GM21447 (cell line): ENCODE data around the gene KRTAP10-10.
"Not testable (repeated sequence)": the region's sequence is repeated elsewhere in the genome, so short reads cannot be mapped to it uniquely, and the experiment has no call there.

ENCODE experiments used
- ATAC-seq: cut with Tn5 transposase; IDR thresholded peaks from one replicate; pipeline ENCODE4 v1.9.1; 2021; ENCODE audit not compliant: unreplicated experiment

Gene KRTAP10-10, protein sequence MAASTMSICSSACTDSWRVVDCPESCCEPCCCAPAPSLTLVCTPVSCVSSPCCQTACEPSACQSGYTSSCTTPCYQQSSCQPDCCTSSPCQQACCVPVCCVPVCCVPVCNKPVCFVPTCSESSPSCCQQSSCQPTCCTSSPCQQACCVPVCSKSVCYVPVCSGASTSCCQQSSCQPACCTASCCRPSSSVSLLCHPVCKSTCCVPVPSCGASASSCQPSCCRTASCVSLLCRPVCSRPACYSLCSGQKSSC

DNA sequence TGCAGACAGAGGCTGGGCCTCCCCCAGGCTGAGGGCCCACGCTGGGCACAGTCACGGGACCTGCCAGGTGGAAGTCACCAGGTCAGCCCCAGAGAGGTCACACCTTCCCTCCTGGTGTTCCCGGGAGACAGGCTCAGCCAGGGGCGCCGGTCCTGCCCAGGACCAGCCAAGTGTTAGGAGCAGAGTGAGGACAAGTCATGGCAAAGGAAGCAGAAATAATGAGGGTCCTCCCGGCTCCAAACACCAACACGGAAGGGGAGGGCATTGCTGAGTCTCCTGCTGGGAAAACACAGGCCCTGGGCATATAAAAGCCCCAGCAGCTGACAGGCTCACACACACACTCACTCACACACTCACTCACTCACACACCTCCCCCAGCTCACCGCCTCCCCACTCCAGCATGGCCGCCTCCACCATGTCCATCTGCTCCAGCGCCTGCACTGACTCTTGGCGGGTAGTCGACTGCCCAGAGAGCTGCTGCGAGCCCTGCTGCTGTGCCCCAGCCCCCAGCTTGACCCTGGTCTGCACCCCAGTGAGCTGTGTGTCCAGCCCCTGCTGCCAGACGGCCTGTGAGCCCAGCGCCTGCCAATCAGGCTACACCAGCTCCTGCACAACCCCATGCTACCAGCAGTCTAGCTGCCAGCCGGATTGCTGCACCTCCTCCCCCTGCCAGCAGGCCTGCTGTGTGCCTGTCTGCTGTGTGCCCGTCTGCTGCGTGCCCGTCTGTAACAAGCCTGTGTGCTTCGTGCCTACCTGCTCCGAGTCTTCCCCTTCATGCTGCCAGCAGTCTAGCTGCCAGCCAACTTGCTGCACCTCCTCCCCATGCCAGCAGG, at the start of gene KRTAP10-10:
Gene KRTAP10-10, plus strand, starts transcription at position 339 of the 833 bp plus-strand sequence. Its CDS starts 62 bp downstream, at position 401.
- no peak for ATAC-seq

DNA sequence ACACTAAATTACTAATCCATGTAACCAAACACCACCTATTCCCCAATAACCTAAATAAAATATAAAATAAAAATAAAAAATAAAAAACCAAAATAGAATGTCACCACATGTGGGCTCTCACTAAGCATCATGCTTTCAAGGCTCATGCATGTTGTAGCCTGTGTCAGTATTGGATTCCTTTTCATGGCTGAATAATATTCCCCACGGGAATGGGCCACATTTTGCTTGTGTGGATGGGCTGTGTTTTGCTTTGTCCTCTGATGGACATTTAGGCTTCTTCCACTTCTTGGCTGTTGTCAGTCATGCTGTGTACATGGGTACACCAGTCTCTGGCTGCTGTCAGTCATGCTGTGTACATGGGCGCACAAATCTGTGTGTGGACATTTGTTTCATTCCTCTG, 48.1 kb upstream of the KRTAP10-10 start:
- no peak for ATAC-seq

DNA sequence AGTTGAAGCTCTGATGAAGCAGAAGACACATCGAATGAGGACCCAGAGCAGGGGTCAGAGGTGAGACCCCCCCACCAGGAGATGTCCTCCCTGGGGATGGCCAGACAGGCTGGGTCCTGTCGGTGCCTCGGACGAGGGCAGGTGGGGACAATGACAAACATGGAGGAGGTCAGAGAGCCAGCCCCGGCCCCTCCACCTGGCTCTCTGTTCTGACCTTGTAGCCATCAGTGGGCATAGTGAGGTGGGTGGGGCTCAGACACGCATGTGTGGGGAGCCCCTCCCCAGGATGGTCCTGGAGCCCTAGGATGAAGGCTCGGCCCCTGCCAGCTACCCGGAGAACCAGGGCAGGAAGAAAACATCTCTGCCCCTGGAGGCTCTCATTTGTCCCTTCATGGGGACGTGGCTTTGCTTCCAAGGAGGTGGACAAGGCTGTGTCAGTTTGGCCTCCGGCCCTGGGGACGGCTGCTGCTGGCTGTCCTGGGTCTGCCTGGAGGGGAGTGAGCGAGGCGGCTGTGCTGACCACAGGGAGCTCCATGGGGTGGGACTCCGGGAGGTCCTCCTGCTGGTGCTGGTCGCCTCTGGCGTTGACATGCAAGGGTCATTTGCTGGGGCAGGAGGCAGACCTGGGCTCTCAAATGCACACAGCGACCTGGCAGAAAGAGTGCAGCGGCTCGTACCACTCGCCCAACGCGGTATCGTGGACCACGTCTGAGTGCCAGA, 47.4 kb upstream of the KRTAP10-10 start:
- no peak for ATAC-seq

DNA sequence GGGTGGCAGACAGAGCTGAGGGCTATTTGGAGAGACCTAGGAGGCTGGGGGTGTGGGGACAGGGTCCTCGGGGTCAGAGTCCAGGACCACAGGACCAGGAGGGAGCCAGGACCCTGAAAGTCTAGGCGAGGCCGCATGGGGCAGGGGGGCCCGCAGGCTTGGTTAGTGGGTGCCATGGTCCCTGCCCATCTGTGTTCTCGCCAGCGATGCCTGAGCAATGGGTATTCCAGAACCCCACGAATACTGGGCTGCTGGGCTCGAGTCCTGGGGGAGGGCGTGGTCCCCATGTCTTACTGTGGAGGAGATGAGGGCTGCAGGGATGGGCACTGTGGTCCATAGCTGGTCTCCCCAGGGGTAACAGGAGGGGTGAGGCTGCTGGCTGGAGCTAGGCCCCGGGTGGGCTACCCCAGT, 46.8 kb upstream of the KRTAP10-10 start:
- no peak for ATAC-seq

DNA sequence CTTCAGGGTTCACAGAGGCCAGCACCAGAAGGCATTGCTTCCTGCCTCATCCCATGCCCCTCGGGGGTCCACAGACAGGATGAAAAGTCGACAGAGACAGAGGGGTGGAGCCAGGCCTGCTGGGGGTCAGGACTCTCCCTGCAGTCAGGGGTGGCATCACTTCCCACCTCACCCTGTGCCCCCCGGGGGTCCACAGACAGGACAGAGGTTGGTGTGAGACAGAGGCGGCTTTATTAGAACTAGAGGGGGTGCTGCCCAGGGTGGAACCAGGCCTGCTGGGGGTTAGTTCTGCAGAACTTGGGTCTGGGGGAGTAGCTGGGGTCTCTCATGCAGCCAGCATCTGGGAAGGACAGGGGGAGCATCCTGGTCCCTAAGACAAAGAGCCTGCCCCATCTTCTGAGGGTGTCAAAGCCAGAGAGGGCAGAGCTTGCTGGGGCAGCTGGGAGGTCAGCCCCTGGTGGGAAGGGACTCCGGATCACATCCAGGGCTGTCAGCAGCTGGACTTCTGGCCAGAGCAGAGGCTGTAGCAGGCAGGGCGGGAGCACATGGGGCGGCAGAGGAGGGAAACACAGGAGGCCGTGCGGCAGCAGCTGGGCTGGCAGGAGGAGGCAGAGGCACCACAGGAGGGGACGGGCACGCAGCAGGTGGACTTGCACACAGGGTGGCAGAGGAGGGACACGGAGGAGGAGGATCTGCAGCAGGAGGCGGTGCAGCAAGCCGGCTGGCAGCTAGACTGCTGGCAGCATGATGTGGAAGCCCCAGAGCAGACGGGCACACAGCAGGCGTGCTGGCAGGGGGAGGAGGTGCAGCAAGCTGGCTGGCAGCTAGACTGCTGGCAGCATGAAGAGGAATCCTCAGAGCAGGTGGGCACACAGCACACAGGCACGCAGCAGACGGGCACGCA, 46.0 kb upstream of the KRTAP10-10 start:
- not testable (repeated sequence) for ATAC-seq

DNA sequence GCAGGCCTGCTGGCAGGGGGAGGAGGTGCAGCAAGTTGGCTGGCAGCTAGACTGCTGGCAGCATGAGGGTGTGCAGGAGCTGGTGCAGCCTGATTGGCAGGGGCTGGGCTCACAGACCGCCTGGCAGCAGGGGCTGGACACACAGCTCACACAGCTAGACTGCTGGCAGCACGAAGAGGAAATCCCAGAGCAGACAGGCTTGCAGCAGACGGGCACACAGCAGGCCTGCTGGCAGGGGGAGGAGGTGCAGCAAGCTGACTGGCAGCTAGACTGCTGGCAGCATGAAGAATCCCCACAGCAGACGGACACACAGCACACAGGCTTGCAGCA, 45.4 kb upstream of the KRTAP10-10 start:
- ATAC-seq = not testable (repeated sequence)

DNA sequence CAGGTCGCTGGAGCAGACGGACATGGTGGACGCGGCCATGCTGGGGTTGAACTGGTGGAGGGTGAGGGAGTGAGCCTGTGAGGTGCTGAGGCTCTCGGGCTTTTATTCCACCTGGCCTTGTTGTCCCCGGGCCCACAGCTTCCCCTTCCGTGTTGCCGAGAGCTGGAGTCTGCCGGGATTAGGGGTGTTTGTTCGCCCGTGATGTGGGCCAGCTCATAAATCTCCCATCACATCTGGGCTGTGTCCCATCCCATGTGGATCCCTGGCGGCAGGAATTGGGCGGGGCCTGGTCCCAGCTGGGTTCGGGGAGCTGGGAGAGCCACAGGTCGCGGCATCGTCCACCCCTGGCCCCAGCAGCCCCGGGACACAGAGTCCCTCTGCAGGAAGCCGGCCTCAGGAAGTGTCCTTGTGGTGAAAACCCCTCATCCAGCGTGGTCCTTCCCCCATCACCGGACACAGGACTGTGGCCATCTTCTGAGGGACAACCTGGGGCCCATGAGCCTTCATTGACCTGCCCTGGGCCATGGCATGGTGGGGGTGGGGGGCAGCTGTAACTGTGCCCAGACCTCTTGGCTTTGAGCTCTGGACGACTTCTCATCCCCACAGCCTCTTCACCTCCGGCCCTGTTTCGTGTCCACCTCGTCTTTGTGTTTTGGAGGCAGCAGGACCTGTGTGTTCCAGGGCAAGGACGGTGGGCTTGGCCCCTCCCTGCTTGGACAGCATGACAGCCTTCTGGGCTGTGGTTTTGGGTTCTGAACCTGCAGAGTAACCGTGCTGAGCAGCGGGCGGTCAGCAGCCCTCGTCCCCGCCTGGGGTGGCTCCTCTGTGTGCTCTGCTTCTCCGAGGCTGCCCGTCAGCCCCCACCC, 44.5 kb upstream of the KRTAP10-10 start, which contains the start of gene KRTAP10-6:
Gene KRTAP10-6, minus strand, starts transcription at position 60 of the 866 bp plus-strand sequence. Its CDS starts 21 bp downstream, at position 39.
- no peak for ATAC-seq

DNA sequence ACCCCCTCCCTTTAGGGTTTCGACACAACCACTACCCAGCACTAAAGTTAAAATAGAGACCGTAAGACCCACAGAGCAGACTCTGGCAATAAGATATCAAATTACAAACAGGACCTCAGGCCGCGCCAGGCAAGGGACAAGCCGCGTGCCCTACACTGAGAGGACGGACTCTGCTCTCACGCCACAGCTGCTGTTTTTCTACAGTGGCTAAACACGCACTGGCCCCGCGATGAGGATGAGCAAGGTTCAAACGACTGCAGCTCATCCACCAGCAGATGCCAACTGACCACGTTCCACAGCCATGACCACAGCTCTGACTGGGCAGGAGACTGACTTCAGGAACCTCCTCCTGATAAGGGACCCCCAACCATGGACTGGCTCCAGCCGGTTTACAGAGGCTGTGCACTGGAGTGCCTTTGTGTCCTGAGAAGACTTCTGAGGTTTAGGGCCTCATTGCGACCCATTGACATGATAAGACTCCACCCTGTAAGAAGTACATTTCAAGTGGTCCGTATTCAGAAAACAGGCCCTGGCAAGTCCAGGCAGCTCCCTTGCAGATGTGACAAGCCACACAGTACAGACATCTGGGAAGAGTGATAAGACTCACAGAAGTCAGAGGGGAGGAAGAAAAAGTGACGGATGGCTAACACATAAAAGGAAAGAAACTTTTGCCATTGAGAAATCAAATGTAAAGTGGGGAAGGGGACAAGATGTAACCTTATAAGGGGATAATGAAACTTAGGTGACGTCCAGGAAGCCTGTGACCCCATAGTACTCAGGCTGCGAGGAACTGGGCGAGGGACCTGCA, 43.4 kb upstream of the KRTAP10-10 start:
- no peak for ATAC-seq

DNA sequence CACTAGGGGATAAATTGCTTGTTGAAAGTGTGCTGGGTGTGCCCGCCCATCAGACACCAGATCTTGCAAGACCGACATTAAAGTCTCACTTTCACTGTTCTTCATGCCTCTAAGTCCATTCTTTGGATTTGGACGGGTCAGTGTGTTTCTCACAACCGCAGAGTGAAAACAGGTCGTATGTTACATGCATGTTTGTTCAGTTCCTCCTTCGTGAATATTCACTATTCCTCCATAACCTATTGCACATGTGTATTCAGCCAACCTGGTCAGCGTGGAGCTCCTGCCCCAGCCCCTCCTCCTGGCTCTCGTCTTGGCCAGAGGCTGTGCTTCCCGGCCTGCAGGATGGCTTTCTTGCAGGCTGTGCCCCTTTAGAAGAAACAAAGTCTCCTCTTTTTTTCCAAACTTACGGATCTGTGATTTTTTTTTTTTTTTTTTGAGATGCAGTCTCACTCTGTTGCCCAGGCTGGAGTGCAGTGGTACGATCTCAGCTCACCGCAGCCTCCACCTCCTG, 42.7 kb upstream of the KRTAP10-10 start:
- ATAC-seq = no peak

DNA sequence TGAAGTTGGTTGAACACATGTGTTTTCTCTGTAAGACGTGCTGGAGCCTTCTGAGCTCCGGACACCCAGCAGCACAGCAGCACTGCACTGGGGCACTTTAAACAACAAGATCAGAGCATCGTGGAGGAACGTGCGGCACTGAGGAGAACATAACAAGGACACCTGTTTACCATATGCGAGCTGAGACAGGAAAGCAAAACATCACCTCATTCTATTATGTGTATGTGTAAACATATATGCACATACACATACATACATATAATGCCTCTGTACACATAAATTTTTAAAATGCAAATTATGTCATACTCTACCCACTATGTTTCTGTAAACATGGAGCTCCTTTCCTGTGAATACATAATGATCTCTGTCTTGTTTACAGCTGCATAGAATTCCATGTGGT, 41.6 kb upstream of the KRTAP10-10 start:
- ATAC-seq = no peak

DNA sequence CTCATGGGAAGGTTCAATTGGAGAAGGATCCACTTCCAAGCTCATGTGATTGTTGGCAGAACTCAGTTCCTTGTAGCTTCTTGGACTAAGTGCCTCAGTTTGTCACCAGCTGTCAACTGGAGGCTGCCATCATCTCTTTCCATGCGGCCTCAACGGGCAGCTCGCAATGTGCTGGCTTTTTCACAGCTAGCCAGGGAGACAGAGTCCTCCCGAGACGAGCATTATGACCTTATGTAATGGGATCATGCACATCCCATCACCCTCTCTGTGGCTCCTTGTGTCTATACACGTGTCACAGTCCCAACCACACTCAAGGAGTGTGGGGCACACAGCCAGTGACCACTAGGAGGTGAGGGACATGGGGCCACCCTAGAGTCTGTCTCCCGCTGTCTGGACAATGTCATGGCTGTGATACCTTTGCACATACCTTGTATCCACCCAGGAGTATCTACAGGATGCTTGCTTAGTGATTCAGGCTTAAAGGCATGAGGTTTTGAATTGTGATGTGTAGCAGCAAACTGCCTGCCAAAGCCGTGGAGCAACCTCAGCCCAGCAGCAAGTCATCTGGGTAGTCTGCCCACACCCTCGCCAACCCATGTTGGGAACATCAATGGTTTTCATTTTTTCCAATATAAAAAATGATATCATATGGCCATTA, 41.0 kb upstream of the KRTAP10-10 start:
- ATAC-seq = no peak

DNA sequence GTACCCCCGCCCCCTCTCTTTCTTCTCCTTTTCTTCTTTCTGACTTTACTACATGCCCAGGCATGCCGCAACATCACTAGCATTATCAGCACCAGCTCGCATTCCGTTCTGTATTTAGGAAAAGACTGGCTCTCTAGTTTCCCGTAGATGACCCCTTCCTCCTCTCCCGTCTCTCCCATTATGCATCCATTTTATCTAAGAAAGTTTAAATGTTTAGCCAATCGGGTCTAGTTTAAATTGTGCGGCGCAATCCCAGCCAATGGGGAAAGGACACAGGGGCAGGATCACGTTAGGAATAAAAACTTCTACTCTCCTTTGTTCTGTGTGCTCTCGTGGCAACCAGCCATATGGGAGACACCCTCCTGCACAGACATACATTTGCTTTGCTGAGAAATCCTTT, 39.1 kb upstream of the KRTAP10-10 start:
- no peak for ATAC-seq

DNA sequence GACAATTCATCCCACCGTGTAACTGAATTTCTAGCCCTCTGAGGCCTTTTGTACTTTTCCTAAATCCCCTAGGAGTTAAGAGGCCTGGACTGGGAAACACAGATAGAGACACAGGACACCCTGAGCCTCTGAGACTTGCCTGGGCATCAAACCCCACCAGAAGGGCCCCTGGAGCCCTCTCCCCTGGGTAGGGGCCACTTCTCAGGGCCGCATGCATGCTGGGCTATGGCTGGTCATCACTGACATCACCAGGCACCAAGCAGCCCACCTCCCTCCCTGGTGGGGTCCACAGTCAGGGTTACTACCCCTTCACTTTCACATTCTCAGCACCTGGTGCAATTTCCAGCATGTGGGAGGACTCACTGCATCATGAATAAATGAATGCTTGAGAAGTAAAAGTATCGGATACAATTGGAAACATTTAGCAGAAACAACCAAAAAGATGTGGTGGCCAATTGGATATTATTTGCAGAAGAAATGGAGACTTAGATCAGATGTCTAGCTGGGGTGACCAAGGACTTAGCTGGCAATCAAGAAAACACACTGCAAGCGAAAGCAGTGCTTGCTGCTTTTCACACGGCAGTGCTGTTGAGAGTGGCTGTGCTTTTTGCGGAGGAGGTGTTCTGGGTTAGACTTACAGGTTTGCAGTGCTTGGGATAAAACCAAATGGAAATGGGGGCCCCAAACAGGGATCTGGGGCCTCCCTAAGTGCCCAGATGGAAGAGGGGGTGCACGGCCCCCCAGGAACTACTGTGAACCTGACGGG, 37.7 kb upstream of the KRTAP10-10 start:
- no peak for ATAC-seq

DNA sequence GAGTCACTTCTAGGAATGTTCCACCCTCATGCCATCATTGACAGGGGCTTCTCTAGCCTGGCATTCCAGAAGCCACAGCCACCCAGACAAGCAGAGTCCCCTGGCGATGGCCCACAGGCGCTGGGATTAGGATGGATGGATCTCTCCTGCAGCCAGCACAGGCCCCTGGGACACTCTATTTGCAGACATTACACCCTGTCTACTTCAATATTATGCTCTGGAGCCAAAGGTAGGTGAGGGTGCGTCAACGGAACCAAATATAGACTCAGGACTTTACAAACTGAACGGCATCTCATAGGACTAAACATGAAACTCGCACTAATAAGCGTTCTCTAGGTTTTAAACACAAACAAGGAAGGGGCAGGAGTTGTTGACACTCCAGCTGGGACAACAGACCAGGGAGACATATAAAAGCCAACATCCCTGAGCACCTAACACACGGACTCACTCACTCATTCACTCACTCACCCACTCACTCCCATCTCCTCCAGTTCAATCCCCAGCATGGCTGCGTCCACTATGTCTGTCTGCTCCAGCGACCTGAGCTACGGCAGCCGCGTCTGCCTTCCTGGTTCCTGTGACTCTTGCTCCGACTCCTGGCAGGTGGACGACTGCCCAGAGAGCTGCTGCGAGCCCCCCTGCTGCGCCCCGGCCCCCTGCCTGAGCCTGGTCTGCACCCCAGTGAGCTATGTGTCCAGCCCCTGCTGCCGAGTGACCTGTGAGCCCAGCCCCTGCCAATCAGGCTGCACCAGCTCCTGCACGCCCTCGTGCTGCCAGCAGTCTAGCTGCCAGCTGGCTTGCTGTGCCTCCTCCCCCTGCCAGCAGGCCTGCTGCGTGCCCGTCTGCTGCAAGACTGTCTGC, 36.8 kb upstream of the KRTAP10-10 start, which contains the start of gene KRTAP10-7:
Gene KRTAP10-7, plus strand, starts transcription at position 480 of the 861 bp plus-strand sequence. Its CDS starts 25 bp downstream, at position 505.
- ATAC-seq = not testable (repeated sequence)

DNA sequence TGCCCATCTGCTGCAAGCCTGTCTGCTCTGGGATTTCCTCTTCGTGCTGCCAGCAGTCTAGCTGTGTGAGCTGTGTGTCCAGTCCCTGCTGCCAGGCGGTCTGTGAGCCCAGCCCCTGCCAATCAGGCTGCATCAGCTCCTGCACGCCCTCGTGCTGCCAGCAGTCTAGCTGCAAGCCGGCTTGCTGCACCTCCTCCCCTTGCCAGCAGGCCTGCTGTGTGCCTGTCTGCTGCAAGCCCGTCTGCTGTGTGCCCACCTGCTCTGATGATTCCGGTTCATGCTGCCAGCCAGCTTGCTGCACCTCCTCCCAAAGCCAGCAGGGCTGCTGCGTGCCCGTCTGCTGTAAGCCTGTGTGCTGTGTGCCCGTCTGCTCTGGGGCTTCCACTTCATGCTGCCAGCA, 36.1 kb upstream of the KRTAP10-10 start:
- not testable (repeated sequence) for ATAC-seq
